H1 (cell line): ENCODE measurements around the gene PAAF1. TPM values are rescaled to one million over a fixed set of nuclear protein-coding genes. Genes with fewer than 3 reads are reported as not detected.

Source experiments
- CTCF ChIA-PET: fragments of 300-600 bp; sonication (Branson Sonifier 250); formaldehyde crosslinking; loops from one replicate; lab custom pipeline; 2021; ENCODE audit not compliant: partially characterized antibody; lab: Charles Lee
- POLR2A ChIA-PET: fragments of 300-600 bp; sonication (Branson Sonifier 250); formaldehyde crosslinking; loops from one replicate; lab custom pipeline; 2021; ENCODE audit warnings: inconsistent platforms; ENCODE audit not compliant: partially characterized antibody; lab: Charles Lee
- DNase-seq, 2 experiments: peaks; one replicate each; pipeline versions ENCODE4 v3.0.0 to v3.0.0-alpha.2; 2010 to 2022; ENCODE audit warnings: low spot score in 2 of 2, low read depth in 1 of 2, mixed read lengths in 1 of 2
- FAIRE-seq: peaks from 2 replicates; lab custom pipeline; 2011; peaks lifted over from hg19 to GRCh38; lab: Jason Lieb, UNC
- H2AFZ ChIP-seq: 2 replicates; pipeline ENCODE4 v1.8.1; 2012; ENCODE audit warnings: low read length, inconsistent platforms
- H2AK5ac ChIP-seq: 2 replicates; pipeline ENCODE4 v1.6.1; 2013; ENCODE audit warnings: low read depth, low read length
- H2BK120ac ChIP-seq: replicated peaks from 2 replicates; pipeline ENCODE3; 2013; ENCODE audit warnings: low read depth, low read length, inconsistent platforms
- H2BK12ac ChIP-seq: 2 replicates; pipeline ENCODE4 v1.6.1; 2013; ENCODE audit warnings: low read depth, low read length
- H2BK15ac ChIP-seq: 2 replicates; pipeline ENCODE4 v1.6.1; 2013; ENCODE audit warnings: low read length
- H2BK20ac ChIP-seq: 2 replicates; pipeline ENCODE4 v1.6.1; 2013; ENCODE audit warnings: low read length
- H2BK5ac ChIP-seq: 2 replicates; pipeline ENCODE4 v1.6.1; 2013; ENCODE audit warnings: low read depth, low read length
- H3K14ac ChIP-seq: 2 replicates; pipeline ENCODE4 v1.6.1; 2013; ENCODE audit warnings: inconsistent platforms; ENCODE audit not compliant: insufficient read length
- H3K18ac ChIP-seq: 2 replicates; pipeline ENCODE4 v1.6.1; 2013; ENCODE audit warnings: low read length; ENCODE audit errors: extremely low read depth
- H3K23ac ChIP-seq: 2 replicates; pipeline ENCODE4 v1.6.1; 2013; ENCODE audit warnings: inconsistent platforms; ENCODE audit not compliant: insufficient read length
- H3K23me2 ChIP-seq: 2 replicates; pipeline ENCODE4 v1.6.1; 2013; ENCODE audit warnings: low read depth, low read length
- H3K27ac ChIP-seq: 2 replicates; pipeline ENCODE4 v1.6.1; 2011; ENCODE audit warnings: low read depth, low read length, inconsistent platforms
- H3K27me3 ChIP-seq, 4 experiments: replicated peaks in 1 of 4; 1 replicate in 1 of 4; 2 replicates in 3 of 4; pipeline versions ENCODE4 v1.6.1 to v1.8.1; 2011 to 2013; ENCODE audit warnings: low read length in 3 of 4, mild to moderate bottlenecking in 3 of 4, inconsistent platforms in 2 of 4, mixed read lengths in 2 of 4, moderate library complexity in 1 of 4; ENCODE audit not compliant: control insufficient read depth in 3 of 4, insufficient read depth in 3 of 4; ENCODE audit errors: extremely low read depth in 1 of 4
- H3K36me3 ChIP-seq, 4 experiments: 2 replicates each; pipeline versions ENCODE4 v1.6.1 to v1.8.1; 2011 to 2013; ENCODE audit warnings: mild to moderate bottlenecking in 4 of 4, low read length in 3 of 4, moderate library complexity in 2 of 4, control low read depth in 1 of 4, inconsistent platforms in 1 of 4; ENCODE audit not compliant: insufficient read depth in 4 of 4, control insufficient read depth in 2 of 4
- H3K4ac ChIP-seq: replicated peaks from 2 replicates; pipeline ENCODE3; 2013; ENCODE audit warnings: low read length, low read depth, mixed read lengths, inconsistent platforms; ENCODE audit not compliant: insufficient read length
- H3K4me1 ChIP-seq, 4 experiments: replicated peaks in 1 of 4; 1 replicate in 1 of 4; 2 replicates in 3 of 4; pipeline versions ENCODE4 v1.6.1 to v1.8.1; 2011 to 2013; ENCODE audit warnings: low read length in 3 of 4, inconsistent platforms in 2 of 4, mixed read lengths in 1 of 4; ENCODE audit not compliant: insufficient read depth in 4 of 4, control insufficient read depth in 3 of 4
- H3K4me2 ChIP-seq, 2 experiments: 2 replicates each; pipeline versions ENCODE4 v1.6.1 to v1.8.1; 2011 to 2013; ENCODE audit warnings: low read depth in 2 of 2, low read length in 2 of 2, control low read depth in 1 of 2, inconsistent platforms in 1 of 2, mild to moderate bottlenecking in 1 of 2; ENCODE audit not compliant: insufficient read depth in 1 of 2
- H3K4me3 ChIP-seq, 4 experiments: fragments of 200-600, 300-600 bp in 1 of 4; sonication (generic), shearing (Covaris generic), sonication (Bioruptor Twin) in 1 of 4; 2 replicates each; pipeline versions ENCODE4 v1.5.1 to v1.8.1; 2011 to 2016; ENCODE audit warnings: low read length in 4 of 4, low read depth in 3 of 4, control low read depth in 2 of 4, inconsistent platforms in 2 of 4, mild to moderate bottlenecking in 2 of 4, mixed read lengths in 1 of 4, moderate library complexity in 1 of 4; ENCODE audit not compliant: insufficient read depth in 2 of 4; ENCODE audit errors: extremely low read depth in 1 of 4
- H3K56ac ChIP-seq: replicated peaks from 2 replicates; pipeline ENCODE3; 2013; ENCODE audit warnings: low read depth, mild to moderate bottlenecking, mixed read lengths, low read length, inconsistent platforms; ENCODE audit not compliant: insufficient read length
- H3K79me1 ChIP-seq: 2 replicates; pipeline ENCODE4 v1.6.1; 2013; ENCODE audit warnings: low read depth, low read length, control low read depth
- H3K79me2 ChIP-seq, 2 experiments: 2 replicates each; pipeline versions ENCODE4 v1.6.1 to v1.8.1; 2012 to 2013; ENCODE audit warnings: low read length in 2 of 2, mild to moderate bottlenecking in 2 of 2, inconsistent platforms in 1 of 2; ENCODE audit not compliant: insufficient read depth in 2 of 2, control insufficient read depth in 1 of 2
- H3K9ac ChIP-seq, 4 experiments: replicated peaks in 1 of 4; 1 replicate in 1 of 4; 2 replicates in 3 of 4; pipeline versions ENCODE4 v1.6.1 to v1.8.1; 2011 to 2013; ENCODE audit warnings: low read depth in 3 of 4, low read length in 3 of 4, control low read depth in 2 of 4, mild to moderate bottlenecking in 2 of 4, moderate library complexity in 2 of 4, inconsistent platforms in 1 of 4; ENCODE audit errors: extremely low read depth in 1 of 4
- H3K9me3 ChIP-seq, 2 experiments: 2 replicates each; pipeline versions ENCODE4 v1.6.1 to v1.8.1; 2012 to 2013; ENCODE audit warnings: mild to moderate bottlenecking in 2 of 2, moderate library complexity in 2 of 2, control low read depth in 1 of 2, inconsistent platforms in 1 of 2, low read depth in 1 of 2, low read length in 1 of 2, mixed read lengths in 1 of 2; ENCODE audit not compliant: insufficient read depth in 2 of 2
- H4K20me1 ChIP-seq, 2 experiments: replicated peaks in 1 of 2; 2 replicates each; pipeline versions ENCODE3 to v1.8.1; 2011 to 2013; ENCODE audit warnings: inconsistent platforms in 2 of 2, low read length in 2 of 2, mild to moderate bottlenecking in 1 of 2; ENCODE audit not compliant: insufficient read depth in 2 of 2, control insufficient read depth in 1 of 2
- H4K5ac ChIP-seq: 2 replicates; pipeline ENCODE4 v1.6.1; 2013; ENCODE audit warnings: low read length, low read depth, mixed read lengths, inconsistent platforms; ENCODE audit not compliant: insufficient read length
- H4K8ac ChIP-seq: 2 replicates; pipeline ENCODE4 v1.8.0; 2013; ENCODE audit warnings: mild to moderate bottlenecking, moderate library complexity, low read length, inconsistent platforms; ENCODE audit not compliant: insufficient read depth; ENCODE audit errors: extremely low read depth
- H4K91ac ChIP-seq: replicated peaks from 2 replicates; pipeline ENCODE3; 2013; ENCODE audit warnings: low read length, mixed read lengths, inconsistent platforms; ENCODE audit not compliant: insufficient read length
- EP300 ChIP-seq, 2 experiments: IDR thresholded peaks; 1 replicate in 1 of 2; 2 replicates in 1 of 2; pipeline ENCODE4 v1.6.1; 2011 to 2012; ENCODE audit warnings: low read depth in 2 of 2, low read length in 2 of 2, mild to moderate bottlenecking in 2 of 2, borderline replicate concordance in 1 of 2, inconsistent platforms in 1 of 2, moderate library complexity in 1 of 2
- FOSL1 ChIP-seq: IDR thresholded peaks from 2 replicates; pipeline ENCODE4 v1.6.1; 2011; ENCODE audit warnings: mild to moderate bottlenecking, low read depth, low read length, moderate library complexity; ENCODE audit not compliant: insufficient read depth
- GTF2F1 ChIP-seq: IDR thresholded peaks from 2 replicates; pipeline ENCODE4 v1.6.1; 2012; ENCODE audit warnings: low read depth, low read length, improper control_type of control experiment, borderline replicate concordance
- JUN ChIP-seq: IDR thresholded peaks from 2 replicates; pipeline ENCODE4 v1.6.1; 2011; ENCODE audit warnings: low read depth, mild to moderate bottlenecking, improper control_type of control experiment, low read length
- KDM1A ChIP-seq: fragments of 200-600, 300-600 bp; sonication (generic); IDR thresholded peaks from 2 replicates; pipeline ENCODE4 v1.7.1; 2016; ENCODE audit warnings: mild to moderate bottlenecking, low read length, borderline replicate concordance
- NANOG ChIP-seq: IDR thresholded peaks from 2 replicates; pipeline ENCODE4 v1.6.1; 2011; ENCODE audit warnings: low read length, low read depth, mild to moderate bottlenecking, inconsistent platforms; ENCODE audit not compliant: insufficient read depth, poor library complexity, severe bottlenecking
- PHF8 ChIP-seq: fragments of 200-600 bp; sonication (generic); conservative IDR thresholded peaks from 2 replicates; pipeline ENCODE4 v1.7.1; 2012; ENCODE audit warnings: low read depth, mild to moderate bottlenecking, inconsistent platforms, low read length, moderate library complexity
- POLR2A ChIP-seq, 2 experiments: IDR thresholded peaks; 1 replicate in 1 of 2; 2 replicates in 1 of 2; pipeline ENCODE4 v1.6.1; 2011; ENCODE audit warnings: low read depth in 2 of 2, low read length in 2 of 2, mild to moderate bottlenecking in 2 of 2; ENCODE audit errors: control extremely low read depth in 1 of 2
- POLR2AphosphoS5 ChIP-seq: IDR thresholded peaks from 2 replicates; pipeline ENCODE4 v1.6.1; 2011; ENCODE audit warnings: low read depth, low read length
- POU5F1 ChIP-seq: IDR thresholded peaks from 2 replicates; pipeline ENCODE4 v1.6.1; 2011; ENCODE audit warnings: low read depth, mild to moderate bottlenecking, low read length, moderate library complexity
- RBBP5 ChIP-seq: IDR thresholded peaks from 2 replicates; pipeline ENCODE4 v1.7.1; 2012; ENCODE audit warnings: low read depth, mild to moderate bottlenecking, inconsistent platforms, low read length, moderate library complexity, borderline replicate concordance
- RFX5 ChIP-seq: IDR thresholded peaks from 2 replicates; pipeline ENCODE4 v1.6.1; 2011; ENCODE audit warnings: low read depth, low read length, improper control_type of control experiment, borderline replicate concordance
- SAP30 ChIP-seq: fragments of 300-600 bp; sonication (generic); IDR thresholded peaks from 2 replicates; pipeline ENCODE4 v1.7.1; 2012; ENCODE audit warnings: low read length, moderate library complexity, mild to moderate bottlenecking, inconsistent platforms; ENCODE audit not compliant: insufficient read depth, insufficient replicate concordance
- SIX5 ChIP-seq: IDR thresholded peaks from 2 replicates; pipeline ENCODE4 v1.6.1; 2011; ENCODE audit warnings: mild to moderate bottlenecking, low read depth, low read length
- TAF7 ChIP-seq: optimal IDR thresholded peaks from 2 replicates; pipeline ENCODE3; 2011; ENCODE audit warnings: low read depth, mild to moderate bottlenecking, inconsistent platforms, low read length, moderate library complexity, borderline replicate concordance
- ZNF274 ChIP-seq: IDR thresholded peaks from 2 replicates; pipeline ENCODE4 v1.7.0; 2012; ENCODE audit warnings: low read length, borderline replicate concordance; ENCODE audit errors: extremely low read depth
- polyA plus RNA-seq, 7 experiments: library from polyadenylated mRNA; depleted of rRNA in 3 of 7; stranded (reverse) in 5 of 7; unstranded in 2 of 7; fragments of >200 nt in 5 of 7; fragments of 200-250 nt in 2 of 7; gene quantifications; 1 replicate in 5 of 7; 2 replicates in 1 of 7; 4 replicates in 1 of 7; pipeline versions ENCODE4 v1.2.1 to v1.2.3, GENCODE V29; 2011 to 2013; ENCODE audit warnings: missing spikeins in 2 of 7, mixed read lengths in 2 of 7
- total RNA-seq: library from RNA; stranded (reverse); fragmentation: NEBNext Ultra II Directional; extraction: Animal tissue kit (Norgen Biotek cat#: 25700); gene quantifications from 2 replicates; pipeline ENCODE4 v1.2.1, GENCODE V29; 2021

The PAAF1 gene
- total and polyA plus RNA-seq, 2 of the 8 experiments (the other 6 are each of a cell fraction or from before 2014, with no cell fraction given) = 24.4 to 28.8 TPM

DNA sequence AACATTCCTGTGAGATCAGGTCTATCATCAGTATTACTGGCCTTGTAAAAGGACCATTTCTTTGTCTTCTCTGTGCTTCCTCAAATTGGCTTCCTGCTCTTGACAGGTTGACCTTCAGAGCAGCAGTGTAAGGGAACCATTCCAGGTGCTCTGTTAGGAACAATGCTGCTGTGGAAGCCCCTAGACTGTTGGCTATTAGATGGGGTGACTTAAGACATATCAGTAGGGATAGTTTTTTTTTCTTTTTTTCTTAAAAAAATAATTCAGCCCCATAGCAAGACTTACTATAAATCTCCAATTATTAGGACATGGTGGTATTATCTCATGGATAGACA lies 37.7 kb upstream of the PAAF1 start:
- ChIA-PET POLR2A (no interaction called here), CTCF (no interaction called here)
- Histone ChIP-seq H2BK15ac (no peak overlapping the region), H4K91ac (no peak overlapping the region), H3K79me1 (no peaks in the 10 kb centered on the region), H3K79me2 (no peaks in the 10 kb centered on the region), H4K20me1 (no peaks in the 10 kb centered on the region), H4K8ac (no peak overlapping the region), H2BK20ac (no peak overlapping the region), H3K23me2 (no peaks in the 10 kb centered on the region), H2BK5ac (no peak overlapping the region), H3K4me1 (peaks cover 0 to 5% (median 2%) of the 10 kb centered on the region in 4 experiments; a peak in 2 of 7 replicates), H3K14ac (no peak overlapping the region), H3K23ac (no peak overlapping the region), H3K18ac (no peak overlapping the region), H3K4me3 (no peak overlapping the region), H3K56ac (no peak overlapping the region), H3K4ac (no peak overlapping the region), H4K5ac (no peak overlapping the region), H2AK5ac (no peak overlapping the region), H3K9ac (no peak overlapping the region), H3K27ac (no peak overlapping the region), H2BK120ac (no peak overlapping the region), H2AFZ (no peak overlapping the region), H3K27me3 (no peaks in the 10 kb centered on the region), H3K9me3 (no peaks in the 10 kb centered on the region), H2BK12ac (no peak overlapping the region), H3K4me2 (0 out of 4 replicates have a peak overlapping the region, but pooled peaks of 1 of the 2 experiments have one; percentile 48), H3K36me3 (peaks cover 0 to 5% (median 0%) of the 10 kb centered on the region in 4 experiments; a peak in 1 of 8 replicates)
- peak; percentile 13 for FAIRE-seq
- DNase-seq = no peak
- TF ChIP-seq KDM1A = no peak
- TF ChIP-seq NANOG = no peak
- no peak for TF ChIP-seq JUN
- no peak for TF ChIP-seq POU5F1
- no peak for TF ChIP-seq RFX5
- TF ChIP-seq SAP30 = no peak
- no peak for TF ChIP-seq PHF8
- no peak for TF ChIP-seq GTF2F1
- TF ChIP-seq ZNF274 = no peak
- no peak for TF ChIP-seq RBBP5
- TF ChIP-seq EP300 (IDR thresholded peaks at IDR 0.05; ENCODE audit: borderline replicate concordance in 1 of 2, low read depth in 2 of 2, low read length in 2 of 2) = no peak
- no peak for TF ChIP-seq POLR2AphosphoS5
- TF ChIP-seq FOSL1 = no peak
- TF ChIP-seq SIX5 = no peak
- no peak for TF ChIP-seq TAF7
- no peak for TF ChIP-seq POLR2A (IDR thresholded peaks at IDR 0.05; ENCODE audit: control extremely low read depth in 1 of 2, low read depth in 2 of 2, low read length in 2 of 2)
